HCT116 (cell line): ENCODE data around the gene RACK1. TPM values are rescaled to one million over a fixed set of nuclear protein-coding genes. Genes with fewer than 3 reads are reported as not detected.
"Not testable (repeated sequence)": the region's sequence is repeated elsewhere in the genome, so short reads cannot be mapped to it uniquely, and the experiment has no call there.

ENCODE experiments used
- ATAC-seq: fragments of 200-7000 bp; cut with Tn5 transposase; 2 replicates; pipeline ENCODE4 v1.9.1; 2020; ENCODE audit warnings: mild to moderate bottlenecking, moderate library complexity
- BruUV-seq: library from RNA; stranded (reverse); fragments of 400-500 nt; replicated peaks from 2 replicates; lab custom pipeline; 2021; lab: Mats Ljungman, UMichigan
- CTCF ChIA-PET: fragments of 300-600 bp; sonication (Branson Sonifier 250); formaldehyde crosslinking; loops from one replicate; lab custom pipeline; 2021; ENCODE audit warnings: antibody characterized with exemption; lab: Charles Lee
- POLR2A ChIA-PET: fragments of 300-600, 350-600 bp; sonication (Branson Sonifier 250); formaldehyde crosslinking; loops from one replicate; lab custom pipeline; 2021; ENCODE audit warnings: antibody characterized with exemption; lab: Charles Lee
- RAD21 ChIA-PET, 2 experiments: fragments of 300-600 bp; sonication (Branson Sonifier 250); formaldehyde crosslinking; loops; one replicate each; lab custom pipeline; 2023; ENCODE audit warnings: low total read pairs in 2 of 2; ENCODE audit not compliant: uncharacterized antibody in 2 of 2, unreplicated experiment in 2 of 2, low non-redundant PET in 1 of 2; lab: Charles Lee
- DNase-seq: peaks from one replicate; pipeline ENCODE4 v3.0.0-alpha.2; 2010; ENCODE audit warnings: low read depth, low spot score
- H2AFZ ChIP-seq: fragments of 200-600 bp; shearing (Covaris generic), sonication (generic); 2 replicates; pipeline ENCODE4 v1.6.1; 2017; ENCODE audit warnings: low read depth, mixed run types, mixed read lengths, antibody characterized with exemption, low read length; ENCODE audit not compliant: poor library complexity, severe bottlenecking
- H3K27ac ChIP-seq: 2 replicates; pipeline ENCODE4 v1.5.1; 2012; ENCODE audit warnings: low read depth, low read length
- H3K27me3 ChIP-seq: fragments of 200-600 bp; sonication (generic); 2 replicates; pipeline ENCODE4 v1.6.1; 2016; ENCODE audit warnings: mixed run types, low read length, mixed read lengths; ENCODE audit not compliant: insufficient read depth
- H3K36me3 ChIP-seq, 2 experiments: fragments of 200-500 bp in 1 of 2; fragments of 200-600 bp in 1 of 2; sonication (Bioruptor generic) in 1 of 2; sonication (generic) in 1 of 2; 2 replicates each; pipeline versions ENCODE4 v1.5.1 to v1.6.1; 2014 to 2016; ENCODE audit warnings: low read length in 2 of 2, inconsistent platforms in 1 of 2, mixed read lengths in 1 of 2, mixed run types in 1 of 2; ENCODE audit not compliant: insufficient read depth in 2 of 2, control insufficient read depth in 1 of 2
- H3K4me1 ChIP-seq, 2 experiments: fragments of 200-600 bp in 1 of 2; sonication (generic) in 1 of 2; 2 replicates each; pipeline versions ENCODE4 v1.5.1 to v1.6.1; 2012 to 2017; ENCODE audit warnings: low read length in 2 of 2, inconsistent platforms in 1 of 2, mild to moderate bottlenecking in 1 of 2, mixed read lengths in 1 of 2, mixed run types in 1 of 2, moderate library complexity in 1 of 2; ENCODE audit not compliant: insufficient read depth in 2 of 2, control insufficient read depth in 1 of 2
- H3K4me2 ChIP-seq: fragments of 200-600 bp; sonication (generic); 2 replicates; pipeline ENCODE4 v1.6.1; 2017; ENCODE audit warnings: mixed run types, low read length, mixed read lengths
- H3K4me3 ChIP-seq, 2 experiments: fragments of 200-600 bp in 1 of 2; sonication (generic) in 1 of 2; replicated peaks in 1 of 2; 2 replicates each; pipeline ENCODE4 v1.5.1; 2011 to 2016; ENCODE audit warnings: low read length in 2 of 2, control low read depth in 1 of 2, low read depth in 1 of 2, mild to moderate bottlenecking in 1 of 2, mixed read lengths in 1 of 2, mixed run types in 1 of 2
- H3K79me2 ChIP-seq: fragments of 200-600 bp; sonication (generic); 2 replicates; pipeline ENCODE4 v1.6.1; 2017; ENCODE audit warnings: mild to moderate bottlenecking, mixed run types, low read length, moderate library complexity, mixed read lengths; ENCODE audit not compliant: insufficient read depth
- H3K9ac ChIP-seq: fragments of 200-600 bp; sonication (generic); 2 replicates; pipeline ENCODE4 v1.6.1; 2016; ENCODE audit warnings: low read length, mixed read lengths
- H3K9me2 ChIP-seq: fragments of 200-600 bp; sonication (generic), shearing (Covaris generic); 2 replicates; pipeline ENCODE4 v1.6.1; 2017; ENCODE audit warnings: mixed run types, mild to moderate bottlenecking, moderate library complexity; ENCODE audit not compliant: insufficient read depth
- H3K9me3 ChIP-seq, 2 experiments: fragments of 200-500 bp in 1 of 2; fragments of 200-600 bp in 1 of 2; sonication (Bioruptor generic) in 1 of 2; sonication (generic) in 1 of 2; 2 replicates each; pipeline ENCODE4 v1.6.1; 2014 to 2017; ENCODE audit warnings: low read length in 2 of 2, mixed read lengths in 2 of 2, inconsistent platforms in 1 of 2, low read depth in 1 of 2, mild to moderate bottlenecking in 1 of 2, mixed run types in 1 of 2, moderate library complexity in 1 of 2; ENCODE audit not compliant: control insufficient read depth in 1 of 2, insufficient read depth in 1 of 2
- H4K20me1 ChIP-seq: fragments of 200-600 bp; sonication (generic), shearing (Covaris generic); 2 replicates; pipeline ENCODE4 v1.6.1; 2017; ENCODE audit warnings: mixed run types, mild to moderate bottlenecking, moderate library complexity; ENCODE audit not compliant: insufficient read depth
- ATF3 ChIP-seq: IDR thresholded peaks from 2 replicates; pipeline ENCODE4 v1.6.1; 2012
- ELF1 ChIP-seq: IDR thresholded peaks from 2 replicates; pipeline ENCODE4 v1.6.1; 2012; ENCODE audit warnings: low read depth, borderline replicate concordance
- EZH2 ChIP-seq: fragments of 200-600 bp; sonication (generic); IDR thresholded peaks from 2 replicates; pipeline ENCODE4 v1.6.1; 2017; ENCODE audit warnings: antibody characterized with exemption, mixed run types
- FOSL1 ChIP-seq: IDR thresholded peaks from 2 replicates; pipeline ENCODE4 v1.6.1; 2012; ENCODE audit warnings: low read depth
- ZFX ChIP-seq: fragments of 450-650 bp; IDR thresholded peaks from 2 replicates; pipeline ENCODE4 v1.6.1; 2017
- intact Hi-C: fragments of 100-400 bp; cut with micrococcal nuclease; formaldehyde crosslinking; loops from 2 replicates; pipeline ENCODE4 v1.10.0; 2022
- total RNA-seq: library from RNA; stranded (reverse); gene quantifications from one replicate; pipeline ENCODE4 v1.2.1, GENCODE V29; 2021; ENCODE audit not compliant: unreplicated experiment

The RACK1 gene
- total RNA-seq, 1 experiment from 2014 or later, result 2,432 TPM

- H3K4me3 ChIP-seq, H4K20me1 ChIP-seq, H3K79me2 ChIP-seq, H3K9me3 ChIP-seq, intact Hi-C loops, BruUV-seq, DNase-seq, H3K9ac ChIP-seq, ATAC-seq, RAD21 ChIA-PET, CTCF ChIA-PET, H3K27me3 ChIP-seq, H2AFZ ChIP-seq, H3K27ac ChIP-seq, H3K9me2 ChIP-seq, H3K4me2 ChIP-seq, H3K36me3 ChIP-seq: not testable (repeated sequence)
- peaks cover 22 to 56% of the 10 kb centered on the region in 2 experiments for H3K4me1 ChIP-seq
- POLR2A ChIA-PET, result interaction anchor here (2.7 kb wide), 1 partner anchor 36 kb away, joined by 15 read pairs; the partner anchor contains the start of gene RACK1
Observed at GRCh38 chr5:181209006-181209405, 34.7 kb downstream of the RACK1 start.

- Histone ChIP-seq H3K4me2 (peak overlapping the region; percentile 94), H3K36me3 (no peaks in the 10 kb centered on the region), H3K9me3 (no peaks in the 10 kb centered on the region), H4K20me1 (no peaks in the 10 kb centered on the region), H3K27ac (peak overlapping the region; percentile 24; the same call in 1 of the 2 replicates), H3K4me3 (no peak overlapping the region), H3K4me1 (peaks cover 27 to 60% of the 10 kb centered on the region in 2 experiments), H3K27me3 (no peaks in the 10 kb centered on the region), H2AFZ (no peak overlapping the region), H3K9me2 (no peaks in the 10 kb centered on the region), H3K9ac (no peak overlapping the region), H3K79me2 (no peaks in the 10 kb centered on the region; the same call in 1 of the 2 replicates)
- POLR2A ChIA-PET, result interaction anchor here (1.1 to 4.3 kb wide), 6 partner anchors 15 to 38 kb away, joined by 4 to 41 read pairs (median 14); partner anchors contain the start of genes RACK1 and TRIM41
- CTCF ChIA-PET, result interaction anchor here (0.6 to 2.1 kb wide), 3 partner anchors 27 to 40 kb away, joined by 5 to 9 read pairs (median 9); no protein-coding TSS in a partner anchor
- no peak for ATAC-seq
- no peak for DNase-seq
- TF ChIP-seq ZFX (no peak), ATF3 (no peak), EZH2 (no peak), FOSL1 (no peak), ELF1 (no peak)
- RAD21 ChIA-PET, result interaction anchor here (0.7 to 1.1 kb wide), 2 partner anchors 16 to 35 kb away, joined by 3 to 4 read pairs; no protein-coding TSS in a partner anchor
- no TSS peak for BruUV-seq
- intact Hi-C loops, result loop anchor here (1.0 to 2.0 kb wide), 3 partner anchors 15 to 35 kb away; partner anchors contain the start of gene TRIM41
Observed at GRCh38 chr5:181207960-181208253, 35.8 kb downstream of the RACK1 start.
